ENCODE data around the gene PPP4R3B. TPM values are rescaled to one million over a fixed set of nuclear protein-coding genes. Genes with fewer than 3 reads are reported as not detected.

Gene PPP4R3B
- total and polyA plus RNA-seq, 2 of the 8 experiments (the other 6 are each of a cell fraction or from before 2014, with no cell fraction given), result 8.5 to 39.1 TPM

GRCh38 chr2:55590810-55591440 is 26.5 kb downstream of the PPP4R3B start:
- Histone ChIP-seq H3K36me3 (ENCODE audit: control insufficient read depth in 2 of 4, insufficient read depth in 4 of 4, low read length in 3 of 4) (peaks cover 0 to 13% (median 1%) of the 10 kb centered on the region in 4 experiments; a peak in 3 of 8 replicates), H2BK12ac (ENCODE audit: low read depth, low read length) (no peak overlapping the region), H3K27ac (ENCODE audit: low read depth, low read length) (no peak overlapping the region), H3K9me3 (ENCODE audit: insufficient read depth in 2 of 2, low read depth in 1 of 2, low read length in 1 of 2) (no peaks in the 10 kb centered on the region), H2BK15ac (ENCODE audit: low read length) (no peak overlapping the region), H2BK120ac (replicated peaks; ENCODE audit: low read depth, low read length) (no peak overlapping the region), H3K4me1 (replicated peaks in 1 of 4; ENCODE audit: control insufficient read depth in 3 of 4, insufficient read depth in 4 of 4, low read length in 3 of 4) (no peaks in the 10 kb centered on the region), H3K79me2 (ENCODE audit: control insufficient read depth in 1 of 2, insufficient read depth in 2 of 2, low read length in 2 of 2) (no peaks in the 10 kb centered on the region; a peak in 1 of 4 replicates), H3K4me3 (ENCODE audit: extremely low read depth in 1 of 4, insufficient read depth in 2 of 4, low read depth in 3 of 4, low read length in 4 of 4) (no peak overlapping the region), H3K14ac (ENCODE audit: insufficient read length) (no peak overlapping the region), H2AK5ac (ENCODE audit: low read depth, low read length) (no peak overlapping the region), H3K27me3 (replicated peaks in 1 of 4; ENCODE audit: control insufficient read depth in 3 of 4, extremely low read depth in 1 of 4, insufficient read depth in 3 of 4, low read length in 3 of 4) (no peaks in the 10 kb centered on the region), H4K8ac (ENCODE audit: extremely low read depth, insufficient read depth, low read length) (no peak overlapping the region), H3K23me2 (ENCODE audit: low read depth, low read length) (no peaks in the 10 kb centered on the region), H3K79me1 (ENCODE audit: low read depth, low read length) (no peaks in the 10 kb centered on the region), H3K4ac (replicated peaks; ENCODE audit: insufficient read length, low read depth, low read length) (no peak overlapping the region), H3K18ac (ENCODE audit: extremely low read depth, low read length) (no peak overlapping the region), H2BK5ac (ENCODE audit: low read depth, low read length) (no peak overlapping the region), H3K23ac (ENCODE audit: insufficient read length) (no peak overlapping the region), H3K56ac (replicated peaks; ENCODE audit: insufficient read length, low read depth, low read length) (no peak overlapping the region), H4K20me1 (replicated peaks in 1 of 2; ENCODE audit: control insufficient read depth in 1 of 2, insufficient read depth in 2 of 2, low read length in 2 of 2) (no peaks in the 10 kb centered on the region), H2AFZ (ENCODE audit: low read length) (no peak overlapping the region), H3K4me2 (ENCODE audit: insufficient read depth in 1 of 2, low read depth in 2 of 2, low read length in 2 of 2) (no peak overlapping the region), H3K9ac (replicated peaks in 1 of 4; ENCODE audit: extremely low read depth in 1 of 4, low read depth in 3 of 4, low read length in 3 of 4) (no peak overlapping the region), H4K91ac (replicated peaks; ENCODE audit: insufficient read length, low read length) (no peak overlapping the region), H2BK20ac (ENCODE audit: low read length) (no peak overlapping the region), H4K5ac (ENCODE audit: insufficient read length, low read depth, low read length) (no peak overlapping the region)
- no peak for FAIRE-seq
- POLR2A ChIA-PET (ENCODE audit: partially characterized antibody), result no interaction called here
- 74% methylated on average over 7 of the region's 7 CpGs; no CpG with 5 or more reads in 1 of the 2 experiments for WGBS, 2 experiments (ENCODE audit: extremely low coverage in 1 of 2, insufficient coverage in 1 of 2, insufficient read length in 1 of 2, insufficient replicate concordance in 2 of 2, low coverage in 1 of 2, low lambda C conversion rate in 2 of 2, missing lambda C conversion rate in 1 of 2)
- no peak for DNase-seq (ENCODE audit: low read depth in 1 of 2, low spot score in 2 of 2)
- TF ChIP-seq CBX8 (IDR thresholded peaks at IDR 0.05; ENCODE audit: borderline replicate concordance, low read depth, low read length) (no peak), EP300 (IDR thresholded peaks at IDR 0.05; ENCODE audit: borderline replicate concordance in 1 of 2, low read depth in 2 of 2, low read length in 2 of 2) (no peak)
- CTCF ChIA-PET (ENCODE audit: partially characterized antibody), result no interaction called here
